ENCODE results near the gene RNF168.
A peak's percentile ranks its signal among the peaks of the same experiment; 100 is the strongest.

RNF168 gene

DNA sequence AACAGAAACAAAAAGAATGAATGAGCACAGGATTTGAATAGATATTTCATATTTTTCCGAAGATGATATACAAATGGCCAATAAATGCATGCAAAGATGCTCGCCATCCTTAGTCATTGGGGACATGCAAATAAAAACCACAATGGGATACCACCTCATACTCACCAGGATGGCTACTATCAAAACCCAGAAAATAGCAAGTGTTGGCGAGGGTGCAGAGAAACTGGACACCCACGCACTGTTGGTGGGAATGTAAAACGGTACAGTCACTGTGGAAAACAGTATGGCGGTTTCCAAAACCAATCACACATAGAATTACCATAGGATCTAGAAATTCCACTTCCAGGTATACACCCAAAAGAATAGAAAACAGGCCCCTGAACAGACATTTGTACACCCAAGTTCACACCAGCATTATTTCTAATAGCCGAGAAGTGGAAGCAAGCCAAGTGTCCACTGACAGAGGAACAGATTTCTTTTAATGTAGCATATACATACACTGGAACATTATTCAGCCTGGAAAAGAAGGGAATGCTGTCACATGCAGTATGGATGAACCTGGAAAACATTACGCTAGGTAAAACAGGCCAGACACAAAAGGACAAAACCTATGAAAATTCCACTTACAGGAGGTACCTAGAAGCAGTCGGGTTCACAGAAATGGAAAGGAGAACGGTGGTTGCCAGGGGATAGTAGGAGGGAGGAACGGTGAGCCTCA lies 3.6 kb downstream of the RNF168 start:
- H3K9ac ChIP-seq = no peak overlapping the region
- H3K27ac ChIP-seq = no peak overlapping the region
- H3K27me3 ChIP-seq (ENCODE audit: control insufficient read depth, insufficient read depth, low read length) = no peaks in the 10 kb centered on the region
- peaks cover 58% of the 10 kb centered on the region for H3K79me2 ChIP-seq
- no peak overlapping the region for H2AFZ ChIP-seq
- H3K4me2 ChIP-seq (ENCODE audit: low read length) = peak overlapping the region; percentile 3
- no peak overlapping the region for H3K4me3 ChIP-seq (ENCODE audit: low read depth, low read length)
- TF ChIP-seq, protein P1, sequence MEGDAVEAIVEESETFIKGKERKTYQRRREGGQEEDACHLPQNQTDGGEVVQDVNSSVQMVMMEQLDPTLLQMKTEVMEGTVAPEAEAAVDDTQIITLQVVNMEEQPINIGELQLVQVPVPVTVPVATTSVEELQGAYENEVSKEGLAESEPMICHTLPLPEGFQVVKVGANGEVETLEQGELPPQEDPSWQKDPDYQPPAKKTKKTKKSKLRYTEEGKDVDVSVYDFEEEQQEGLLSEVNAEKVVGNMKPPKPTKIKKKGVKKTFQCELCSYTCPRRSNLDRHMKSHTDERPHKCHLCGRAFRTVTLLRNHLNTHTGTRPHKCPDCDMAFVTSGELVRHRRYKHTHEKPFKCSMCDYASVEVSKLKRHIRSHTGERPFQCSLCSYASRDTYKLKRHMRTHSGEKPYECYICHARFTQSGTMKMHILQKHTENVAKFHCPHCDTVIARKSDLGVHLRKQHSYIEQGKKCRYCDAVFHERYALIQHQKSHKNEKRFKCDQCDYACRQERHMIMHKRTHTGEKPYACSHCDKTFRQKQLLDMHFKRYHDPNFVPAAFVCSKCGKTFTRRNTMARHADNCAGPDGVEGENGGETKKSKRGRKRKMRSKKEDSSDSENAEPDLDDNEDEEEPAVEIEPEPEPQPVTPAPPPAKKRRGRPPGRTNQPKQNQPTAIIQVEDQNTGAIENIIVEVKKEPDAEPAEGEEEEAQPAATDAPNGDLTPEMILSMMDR (IDR thresholded peaks at IDR 0.05) = no peak
- H3K36me3 ChIP-seq (ENCODE audit: control insufficient read depth, insufficient read depth, low read length) = no peaks in the 10 kb centered on the region
- H3K4me1 ChIP-seq = peaks cover 16% of the 10 kb centered on the region
- H3K9me3 ChIP-seq (ENCODE audit: control insufficient read depth, low read length) = no peaks in the 10 kb centered on the region

DNA sequence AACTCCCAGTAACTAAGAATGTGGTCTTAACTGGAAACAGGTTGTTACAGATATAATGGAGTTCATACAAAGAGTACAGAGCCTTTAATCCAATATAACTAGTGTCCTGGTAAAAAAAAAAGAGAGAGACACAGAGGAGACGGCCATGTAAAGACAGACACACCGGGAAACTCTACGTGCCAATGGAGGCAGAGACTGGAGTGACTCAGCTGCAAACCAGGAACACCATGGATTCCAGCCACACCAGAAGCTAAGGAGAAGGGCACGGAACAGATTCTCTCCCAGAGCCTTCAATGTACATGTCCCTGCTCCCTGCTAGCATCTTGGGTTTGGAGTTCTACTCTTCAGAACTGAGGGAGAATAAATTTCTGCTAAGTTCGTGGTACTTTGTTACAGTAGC lies 4.5 kb downstream of the RNF168 start:
- H3K36me3 ChIP-seq (ENCODE audit: control insufficient read depth, insufficient read depth, low read length) = no peaks in the 10 kb centered on the region
- TF ChIP-seq, protein P1 (IDR thresholded peaks at IDR 0.05) = no peak
- H2AFZ ChIP-seq = no peak overlapping the region
- H3K9ac ChIP-seq = no peak overlapping the region
- no peak overlapping the region for H3K4me2 ChIP-seq (ENCODE audit: low read length)
- H3K4me3 ChIP-seq (ENCODE audit: low read depth, low read length) = no peak overlapping the region
- H3K4me1 ChIP-seq = peaks cover 16% of the 10 kb centered on the region
- H3K27me3 ChIP-seq (ENCODE audit: control insufficient read depth, insufficient read depth, low read length) = no peaks in the 10 kb centered on the region
- no peaks in the 10 kb centered on the region for H3K9me3 ChIP-seq (ENCODE audit: control insufficient read depth, low read length)
- peaks cover 65% of the 10 kb centered on the region for H3K79me2 ChIP-seq
- H3K27ac ChIP-seq = no peak overlapping the region

DNA sequence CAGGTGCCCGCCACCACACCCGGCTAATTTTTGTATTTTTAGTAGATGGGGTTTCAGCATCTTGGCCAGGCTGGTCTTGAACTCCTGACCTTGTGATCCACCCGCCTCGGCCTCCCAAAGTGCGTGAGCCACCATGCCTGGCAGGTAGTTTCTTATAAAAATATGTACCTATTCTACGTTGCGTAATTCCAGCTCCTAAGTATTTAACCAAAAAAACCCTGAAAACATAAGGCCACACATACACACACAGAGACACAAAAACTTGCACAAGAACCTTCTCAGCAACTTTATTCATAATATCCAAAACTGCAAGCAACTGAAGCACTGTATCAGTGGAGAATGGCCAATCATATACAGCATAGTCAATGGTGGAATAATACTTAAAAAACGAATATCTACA lies 5.3 kb downstream of the RNF168 start:
- TF ChIP-seq, protein P1 (IDR thresholded peaks at IDR 0.05) = no peak
- Histone ChIP-seq H3K36me3 (ENCODE audit: control insufficient read depth, insufficient read depth, low read length) (no peaks in the 10 kb centered on the region), H3K4me2 (ENCODE audit: low read length) (no peak overlapping the region), H3K4me1 (peaks cover 16% of the 10 kb centered on the region), H3K9me3 (ENCODE audit: control insufficient read depth, low read length) (no peaks in the 10 kb centered on the region), H3K27ac (no peak overlapping the region), H2AFZ (no peak overlapping the region), H3K79me2 (peaks cover 68% of the 10 kb centered on the region), H3K27me3 (ENCODE audit: control insufficient read depth, insufficient read depth, low read length) (no peaks in the 10 kb centered on the region), H3K4me3 (ENCODE audit: low read depth, low read length) (no peak overlapping the region), H3K9ac (no peak overlapping the region)

DNA sequence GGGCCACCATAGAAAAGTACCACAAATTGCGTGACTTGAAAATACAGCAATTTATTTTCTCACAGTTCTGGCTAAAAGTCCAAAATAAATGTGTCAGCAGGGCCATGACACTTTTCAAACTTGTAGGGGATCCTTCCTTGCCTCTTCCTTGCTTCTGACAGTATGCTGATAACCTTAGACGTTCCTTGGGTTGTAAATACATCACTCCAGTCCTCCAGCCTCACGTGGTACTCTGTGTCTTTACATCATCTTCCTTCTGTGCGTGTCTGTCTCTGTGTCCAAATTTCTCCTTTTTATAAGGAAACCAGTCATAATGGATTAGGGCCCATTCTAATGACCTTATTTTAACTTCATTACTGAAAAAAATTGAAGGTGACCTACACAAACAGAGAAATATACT lies 7.4 kb downstream of the RNF168 start:
- Histone ChIP-seq H3K27ac (no peak overlapping the region), H3K79me2 (peaks cover 70% of the 10 kb centered on the region), H2AFZ (no peak overlapping the region), H3K4me3 (ENCODE audit: low read depth, low read length) (no peak overlapping the region), H3K9ac (no peak overlapping the region), H3K9me3 (ENCODE audit: control insufficient read depth, low read length) (no peaks in the 10 kb centered on the region), H3K27me3 (ENCODE audit: control insufficient read depth, insufficient read depth, low read length) (no peaks in the 10 kb centered on the region), H3K4me2 (ENCODE audit: low read length) (no peak overlapping the region), H3K4me1 (peaks cover 11% of the 10 kb centered on the region), H3K36me3 (ENCODE audit: control insufficient read depth, insufficient read depth, low read length) (no peaks in the 10 kb centered on the region)
- TF ChIP-seq, protein P1 (IDR thresholded peaks at IDR 0.05) = no peak

DNA sequence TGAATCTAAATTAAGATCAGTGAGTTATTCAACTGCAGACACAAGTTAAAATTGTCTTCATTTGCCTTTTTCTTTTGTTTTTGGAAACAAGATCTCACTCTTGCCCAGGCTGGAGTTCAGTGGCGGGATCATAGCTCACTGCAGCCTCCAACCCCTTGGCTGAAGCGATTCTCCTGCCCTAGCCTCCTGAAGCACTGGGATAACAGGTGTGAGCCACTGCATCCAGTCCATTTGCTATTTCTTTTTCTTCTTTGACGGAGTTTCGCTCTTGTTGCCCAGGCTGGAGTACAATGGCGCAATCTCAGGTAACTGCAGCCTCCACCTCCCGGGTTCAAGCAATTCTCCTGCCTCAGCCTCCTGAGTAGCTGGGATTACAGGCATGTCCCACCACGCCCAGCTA lies 10.3 kb downstream of the RNF168 start:
- no peaks in the 10 kb centered on the region for H3K4me1 ChIP-seq
- H3K4me2 ChIP-seq (ENCODE audit: low read length) = no peak overlapping the region
- H3K9ac ChIP-seq = no peak overlapping the region
- no peaks in the 10 kb centered on the region for H3K27me3 ChIP-seq (ENCODE audit: control insufficient read depth, insufficient read depth, low read length)
- TF ChIP-seq, protein P1 (IDR thresholded peaks at IDR 0.05) = no peak
- no peaks in the 10 kb centered on the region for H3K9me3 ChIP-seq (ENCODE audit: control insufficient read depth, low read length)
- H3K27ac ChIP-seq = no peak overlapping the region
- peaks cover 57% of the 10 kb centered on the region for H3K79me2 ChIP-seq
- no peaks in the 10 kb centered on the region for H3K36me3 ChIP-seq (ENCODE audit: control insufficient read depth, insufficient read depth, low read length)
- no peak overlapping the region for H3K4me3 ChIP-seq (ENCODE audit: low read depth, low read length)
- no peak overlapping the region for H2AFZ ChIP-seq
